Activated B cell treated with CpG ODN at 0.5 μM for 24 hours (primary cell): ENCODE measurements around the gene POU2F1. TPM values are rescaled to one million over a fixed set of nuclear protein-coding genes. Genes with fewer than 3 reads are reported as not detected.

Experiments used
- ATAC-seq: fragments of 200-7000 bp; cut with Tn5 transposase; one replicate; pipeline ENCODE4 v1.10.0; 2021; ENCODE audit warnings: low read depth, mild to moderate bottlenecking, moderate library complexity
- CTCF ChIA-PET: fragments of 350-600 bp; sonication (Branson Sonifier 250); formaldehyde crosslinking; loops from one replicate; lab custom pipeline; 2021; ENCODE audit warnings: antibody characterized with exemption; lab: Charles Lee
- POLR2A ChIA-PET: fragments of 350-600 bp; sonication (Branson Sonifier 250); formaldehyde crosslinking; loops from one replicate; lab custom pipeline; 2021; ENCODE audit warnings: antibody characterized with exemption; lab: Charles Lee
- DNase-seq: peaks from one replicate; pipeline ENCODE4 v3.0.0; 2022
- H3K27ac Mint-ChIP-seq: one replicate; pipeline ENCODE4 v1.8.0; 2020; ENCODE audit warnings: mixed read lengths
- H3K27me3 Mint-ChIP-seq: one replicate; pipeline ENCODE4 v1.8.0; 2021; ENCODE audit warnings: mixed read lengths
- H3K36me3 Mint-ChIP-seq: one replicate; pipeline ENCODE4 v1.8.0; 2021; ENCODE audit warnings: low read depth, mixed read lengths
- H3K4me1 Mint-ChIP-seq: one replicate; pipeline ENCODE4 v1.8.0; 2021; ENCODE audit warnings: mixed read lengths
- H3K4me3 Mint-ChIP-seq: one replicate; pipeline ENCODE4 v1.8.0; 2020; ENCODE audit warnings: mild to moderate bottlenecking, mixed read lengths
- H3K9me3 Mint-ChIP-seq: one replicate; pipeline ENCODE4 v1.8.0; 2020; ENCODE audit warnings: mixed read lengths
- CTCF ChIP-seq: fragments of 200-600 bp; IDR thresholded peaks from one replicate; pipeline ENCODE4 v1.8.0; 2022; ENCODE audit warnings: antibody characterized with exemption, mild to moderate bottlenecking
- intact Hi-C: fragments of 100-400 bp; cut with micrococcal nuclease; formaldehyde crosslinking; loops from one replicate; pipeline ENCODE4 v1.15.1; 2024
- total RNA-seq: library from RNA; stranded (reverse); gene quantifications from 2 replicates; pipeline ENCODE4 v1.2.3, GENCODE V29; 2022

POU2F1 gene
- total RNA-seq, 1 donor from 2014 or later: 35.5 TPM

DNA sequence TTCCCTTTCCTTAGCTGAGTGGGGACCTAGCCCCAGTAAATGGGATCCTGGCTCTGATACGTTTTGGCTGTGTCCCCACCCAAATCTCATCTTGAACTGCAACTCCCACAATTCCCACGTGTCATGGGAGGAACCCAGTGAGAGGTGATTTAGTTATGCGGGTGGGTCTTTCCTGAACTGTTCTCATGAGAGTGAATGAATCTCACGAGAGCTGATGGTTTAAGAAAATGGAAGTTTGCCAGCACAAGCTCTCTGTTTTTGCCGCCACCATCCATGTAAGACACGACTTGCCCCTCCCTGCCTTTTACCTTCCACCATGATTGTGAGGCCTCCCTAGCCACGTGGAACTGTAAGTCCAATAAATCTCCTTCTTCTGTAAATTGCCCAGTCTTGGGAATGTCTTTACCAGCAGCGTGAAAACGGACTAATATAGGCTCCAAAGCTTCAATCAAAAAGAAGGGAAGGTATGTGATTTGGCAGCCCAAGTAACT, 29.9 kb upstream of the POU2F1 start:
- Mint-ChIP-seq H3K27me3 (peaks cover 10% of the 10 kb centered on the region), H3K36me3 (no peaks in the 10 kb centered on the region), H3K27ac (no peak overlapping the region), H3K9me3 (no peaks in the 10 kb centered on the region), H3K4me1 (no peaks in the 10 kb centered on the region), H3K4me3 (no peak overlapping the region)
- TF ChIP-seq CTCF: no peak
- intact Hi-C loops: no loop called here
- ChIA-PET POLR2A (no interaction called here), CTCF (interaction anchor here (0.6 kb wide), 1 partner anchor 628 kb away, joined by 3 read pairs; no protein-coding TSS in a partner anchor)
- DNase-seq: no peak
- no peak for ATAC-seq

DNA sequence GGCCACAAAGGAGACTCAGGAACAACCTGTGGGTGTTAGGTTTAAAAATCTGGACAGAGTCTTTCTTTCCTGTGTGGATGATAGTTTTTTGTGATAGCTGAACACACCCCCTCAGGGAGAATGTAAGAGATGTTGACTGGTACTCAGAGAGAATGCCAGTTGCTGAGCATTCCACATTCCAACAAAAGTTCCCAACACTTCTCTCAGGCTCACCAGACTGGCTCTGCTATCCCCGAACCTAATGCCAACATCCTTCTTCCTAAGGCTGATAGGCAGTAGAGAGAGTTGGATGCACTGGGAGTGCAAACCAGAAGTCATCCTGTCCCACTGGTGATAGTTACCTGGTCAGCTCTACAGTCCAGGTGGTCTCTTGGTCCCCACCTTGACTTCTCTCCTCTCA, 28.7 kb upstream of the POU2F1 start:
- ATAC-seq: no peak
- POLR2A ChIA-PET: no interaction called here
- CTCF ChIA-PET: interaction anchor here (1.9 kb wide), 1 partner anchor 28 kb away, joined by 5 read pairs; the partner anchor contains the start of gene POU2F1

DNA sequence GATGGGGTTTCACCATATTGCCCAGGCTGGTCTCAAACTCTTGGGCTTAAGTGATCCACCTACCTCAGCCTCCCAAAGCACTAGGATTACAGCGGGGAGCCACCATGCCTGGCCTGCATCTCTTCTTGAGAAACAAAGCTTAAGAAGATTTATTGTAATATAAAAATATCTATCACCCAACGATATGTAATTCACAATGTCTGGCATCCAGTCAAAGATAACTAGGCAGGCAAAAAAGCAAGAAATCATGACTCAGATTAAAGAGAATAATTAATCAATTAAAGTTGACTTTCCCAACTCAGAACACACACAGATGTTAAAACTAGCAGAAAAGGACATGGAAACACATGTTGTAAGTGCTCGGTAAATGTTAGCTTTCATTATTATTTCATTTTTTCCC, 26.5 kb upstream of the POU2F1 start:
- no peak for ATAC-seq
- H3K4me3 Mint-ChIP-seq: no peak overlapping the region
- intact Hi-C loops: no loop called here
- TF ChIP-seq CTCF: no peak
- ChIA-PET CTCF (no interaction called here), POLR2A (no interaction called here)
- no peak overlapping the region for H3K27ac Mint-ChIP-seq
- no peak for DNase-seq
- peaks cover 5% of the 10 kb centered on the region for H3K27me3 Mint-ChIP-seq
- H3K4me1 Mint-ChIP-seq: no peaks in the 10 kb centered on the region
- no peaks in the 10 kb centered on the region for H3K36me3 Mint-ChIP-seq
- H3K9me3 Mint-ChIP-seq: no peaks in the 10 kb centered on the region

More for the DNA sequence above, 28.7 kb upstream of the POU2F1 start:
- H3K36me3 Mint-ChIP-seq: no peaks in the 10 kb centered on the region
- no peak overlapping the region for H3K4me3 Mint-ChIP-seq
- TF ChIP-seq CTCF: no peak
- intact Hi-C loops: no loop called here
- H3K4me1 Mint-ChIP-seq: no peaks in the 10 kb centered on the region
- no peak for DNase-seq
- H3K27me3 Mint-ChIP-seq: peaks cover 10% of the 10 kb centered on the region
- H3K9me3 Mint-ChIP-seq: no peaks in the 10 kb centered on the region
- no peak overlapping the region for H3K27ac Mint-ChIP-seq

DNA sequence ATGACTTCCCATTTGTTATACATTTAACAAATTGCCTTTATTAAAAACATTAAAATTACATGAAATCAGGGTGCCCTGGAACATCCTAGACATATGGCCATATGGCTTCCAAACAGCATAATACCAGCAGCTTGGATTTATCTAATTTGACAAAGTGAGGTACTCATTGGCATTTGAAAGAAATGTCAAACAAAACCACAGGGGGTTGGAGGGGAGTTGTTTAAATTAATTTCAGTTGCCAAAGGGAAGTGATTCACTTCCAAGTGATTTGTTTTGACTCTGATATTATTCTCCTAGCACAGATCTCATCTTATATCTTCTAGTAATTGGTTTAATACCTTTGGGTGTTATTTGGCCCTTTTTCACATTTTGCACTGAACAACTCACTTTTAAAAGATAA, 24.5 kb upstream of the POU2F1 start:
- Mint-ChIP-seq H3K36me3 (no peaks in the 10 kb centered on the region), H3K4me3 (no peak overlapping the region), H3K4me1 (no peaks in the 10 kb centered on the region), H3K9me3 (no peaks in the 10 kb centered on the region), H3K27ac (no peak overlapping the region), H3K27me3 (no peaks in the 10 kb centered on the region)
- ChIA-PET POLR2A (no interaction called here), CTCF (no interaction called here)
- DNase-seq (no peak), ATAC-seq (no peak)
- no peak for TF ChIP-seq CTCF
- intact Hi-C loops: no loop called here

- Mint-ChIP-seq H3K4me1 (no peaks in the 10 kb centered on the region), H3K9me3 (no peaks in the 10 kb centered on the region), H3K36me3 (no peaks in the 10 kb centered on the region), H3K4me3 (no peak overlapping the region), H3K27ac (no peak overlapping the region), H3K27me3 (no peaks in the 10 kb centered on the region)
- POLR2A ChIA-PET: no interaction called here
- CTCF ChIA-PET: no interaction called here
- DNase-seq: no peak
- no peak for ATAC-seq
- intact Hi-C loops: no loop called here
- no peak for TF ChIP-seq CTCF
These were observed 23.4 kb upstream of the POU2F1 start for GRCh38 chr1:167197236-167197635.
